K562 (cell line): Measurements from ENCODE around the gene COL25A1. TPM values are rescaled to one million over a fixed set of nuclear protein-coding genes. Genes with fewer than 3 reads are reported as not detected.

Experiments used
- CAMTA2 ChIP-seq: fragments of 250-450 bp; sonication (Bioruptor Pico); conservative IDR thresholded peaks from 2 replicates; pipeline ENCODE4 v1.5.1; 2022
- CEBPG ChIP-seq, 3 experiments: fragments of 200-800 bp in 1 of 3; sonication (Bioruptor generic) in 1 of 3; sonication (generic) in 1 of 3; formaldehyde crosslinking in 1 of 3; IDR thresholded peaks in 2 of 3; conservative IDR thresholded peaks in 1 of 3; 2 replicates each; pipeline versions ENCODE4 v1.6.1 to v1.8.0; 2016 to 2022; ENCODE audit warnings: missing compliant biosample characterization in 2 of 3, missing genetic modification characterization in 2 of 3, mild to moderate bottlenecking in 1 of 3, missing genetic modification reagents in 1 of 3
- MAFG ChIP-seq: fragments of 450-650 bp; conservative IDR thresholded peaks from 2 replicates; pipeline ENCODE4 v1.6.1; 2016; ENCODE audit warnings: missing genetic modification characterization, missing compliant biosample characterization
- PCBP1 ChIP-seq: fragments of 200-400 bp; formaldehyde crosslinking; IDR thresholded peaks from 2 replicates; pipeline ENCODE4 v1.6.1; 2018; ENCODE audit warnings: mild to moderate bottlenecking, low read depth, low read length; ENCODE audit not compliant: poor library complexity, severe bottlenecking
- ZNF212 ChIP-seq: fragments of 450-650 bp; formaldehyde crosslinking; IDR thresholded peaks from 2 replicates; pipeline ENCODE4 v1.4.0; 2020; ENCODE audit warnings: mild to moderate bottlenecking
- polyA plus RNA-seq, 8 experiments: library from polyadenylated mRNA; depleted of rRNA in 4 of 8; stranded (reverse) in 5 of 8; unstranded in 3 of 8; fragments of >200 nt; fragmentation: Nextera tagmentation in 2 of 8; fragmentation: Illumina TruSeq in 1 of 8; extraction: Ambion mirVana in 2 of 8; extraction: Trizol in 1 of 8; gene quantifications; 2 replicates each; pipeline versions ENCODE4 v1.2.1 to v1.2.3, GENCODE V29; 2011 to 2014; ENCODE audit warnings: inconsistent platforms in 1 of 8, missing spikeins in 1 of 8
- total RNA-seq, 7 experiments: library from RNA; depleted of rRNA in 6 of 7; stranded (reverse); fragments of >200 nt in 6 of 7; fragmentation: Illumina TruSeq in 2 of 7; extraction: Trizol in 2 of 7; gene quantifications; 2 replicates each; pipeline versions ENCODE4 v1.2.1 to v1.2.3, GENCODE V29; 2011 to 2021; ENCODE audit warnings: low replicate concordance in 1 of 7
- TF ChIP-seq, protein P1 (sequence below), 2 experiments: fragments of 150-350 bp in 1 of 2; IDR thresholded peaks; 2 replicates each; pipeline ENCODE4 v1.6.1; 2012 to 2016; ENCODE audit warnings: low read depth in 2 of 2, low read length in 2 of 2, mild to moderate bottlenecking in 1 of 2, moderate library complexity in 1 of 2
- TF ChIP-seq, protein P2 (sequence below): fragments of 450-650 bp; formaldehyde crosslinking; IDR thresholded peaks from 2 replicates; pipeline ENCODE4 v1.4.0; 2020; ENCODE audit warnings: mild to moderate bottlenecking
- TF ChIP-seq, protein P3 (sequence below): fragments of 200-600 bp; sonication (generic); IDR thresholded peaks from one replicate; pipeline ENCODE4 v1.6.1; 2012; ENCODE audit warnings: mild to moderate bottlenecking, low read depth, low read length, inconsistent platforms
- TF ChIP-seq, protein P4 (sequence below): fragments of 450-650 bp; formaldehyde crosslinking; IDR thresholded peaks from 2 replicates; pipeline ENCODE4 v1.4.0; 2022; ENCODE audit warnings: missing genetic modification characterization

COL25A1 gene
- total and polyA plus RNA-seq, 9 of the 15 experiments (the other 6 are each of a cell fraction or from before 2014, with no cell fraction given), result 0.03 to 0.62 (median 0.27) TPM

DNA sequence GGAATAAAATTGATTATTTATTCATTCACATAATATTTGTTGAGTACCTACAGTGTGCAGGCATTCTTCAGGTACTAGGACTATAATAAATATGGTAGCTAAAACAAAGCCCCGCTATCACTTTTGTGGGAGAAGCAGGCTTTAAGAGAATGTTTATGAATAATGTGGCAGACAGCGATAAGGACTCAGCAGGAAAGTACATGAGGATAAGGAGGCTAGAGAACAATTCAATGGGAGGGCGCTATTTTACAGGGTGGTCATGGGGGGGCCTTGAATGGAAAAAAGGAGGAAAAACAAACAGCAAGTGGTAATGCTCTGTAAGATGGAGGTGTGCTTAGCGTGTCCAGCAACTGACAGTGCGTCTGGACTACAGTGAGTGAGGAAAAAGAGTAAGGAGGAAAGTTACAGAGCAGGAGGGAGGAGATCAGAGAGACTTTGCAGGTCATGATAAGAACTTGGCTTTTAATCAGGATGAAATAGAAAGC is 275.4 kb downstream of the COL25A1 start (continued):
- TF ChIP-seq, protein P1, sequence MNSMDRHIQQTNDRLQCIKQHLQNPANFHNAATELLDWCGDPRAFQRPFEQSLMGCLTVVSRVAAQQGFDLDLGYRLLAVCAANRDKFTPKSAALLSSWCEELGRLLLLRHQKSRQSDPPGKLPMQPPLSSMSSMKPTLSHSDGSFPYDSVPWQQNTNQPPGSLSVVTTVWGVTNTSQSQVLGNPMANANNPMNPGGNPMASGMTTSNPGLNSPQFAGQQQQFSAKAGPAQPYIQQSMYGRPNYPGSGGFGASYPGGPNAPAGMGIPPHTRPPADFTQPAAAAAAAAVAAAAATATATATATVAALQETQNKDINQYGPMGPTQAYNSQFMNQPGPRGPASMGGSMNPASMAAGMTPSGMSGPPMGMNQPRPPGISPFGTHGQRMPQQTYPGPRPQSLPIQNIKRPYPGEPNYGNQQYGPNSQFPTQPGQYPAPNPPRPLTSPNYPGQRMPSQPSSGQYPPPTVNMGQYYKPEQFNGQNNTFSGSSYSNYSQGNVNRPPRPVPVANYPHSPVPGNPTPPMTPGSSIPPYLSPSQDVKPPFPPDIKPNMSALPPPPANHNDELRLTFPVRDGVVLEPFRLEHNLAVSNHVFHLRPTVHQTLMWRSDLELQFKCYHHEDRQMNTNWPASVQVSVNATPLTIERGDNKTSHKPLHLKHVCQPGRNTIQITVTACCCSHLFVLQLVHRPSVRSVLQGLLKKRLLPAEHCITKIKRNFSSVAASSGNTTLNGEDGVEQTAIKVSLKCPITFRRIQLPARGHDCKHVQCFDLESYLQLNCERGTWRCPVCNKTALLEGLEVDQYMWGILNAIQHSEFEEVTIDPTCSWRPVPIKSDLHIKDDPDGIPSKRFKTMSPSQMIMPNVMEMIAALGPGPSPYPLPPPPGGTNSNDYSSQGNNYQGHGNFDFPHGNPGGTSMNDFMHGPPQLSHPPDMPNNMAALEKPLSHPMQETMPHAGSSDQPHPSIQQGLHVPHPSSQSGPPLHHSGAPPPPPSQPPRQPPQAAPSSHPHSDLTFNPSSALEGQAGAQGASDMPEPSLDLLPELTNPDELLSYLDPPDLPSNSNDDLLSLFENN (IDR thresholded peaks at IDR 0.05; ENCODE audit: low read depth in 2 of 2, low read length in 2 of 2), result 0 out of 4 replicates have a peak, but pooled peaks of 1 of the 2 experiments have one; percentile 61
- TF ChIP-seq, protein P2, sequence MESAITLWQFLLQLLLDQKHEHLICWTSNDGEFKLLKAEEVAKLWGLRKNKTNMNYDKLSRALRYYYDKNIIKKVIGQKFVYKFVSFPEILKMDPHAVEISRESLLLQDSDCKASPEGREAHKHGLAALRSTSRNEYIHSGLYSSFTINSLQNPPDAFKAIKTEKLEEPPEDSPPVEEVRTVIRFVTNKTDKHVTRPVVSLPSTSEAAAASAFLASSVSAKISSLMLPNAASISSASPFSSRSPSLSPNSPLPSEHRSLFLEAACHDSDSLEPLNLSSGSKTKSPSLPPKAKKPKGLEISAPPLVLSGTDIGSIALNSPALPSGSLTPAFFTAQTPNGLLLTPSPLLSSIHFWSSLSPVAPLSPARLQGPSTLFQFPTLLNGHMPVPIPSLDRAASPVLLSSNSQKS, result no peak
- no peak for TF ChIP-seq ZNF212 (CRISPR knock-in tag)
- TF ChIP-seq, protein P3, sequence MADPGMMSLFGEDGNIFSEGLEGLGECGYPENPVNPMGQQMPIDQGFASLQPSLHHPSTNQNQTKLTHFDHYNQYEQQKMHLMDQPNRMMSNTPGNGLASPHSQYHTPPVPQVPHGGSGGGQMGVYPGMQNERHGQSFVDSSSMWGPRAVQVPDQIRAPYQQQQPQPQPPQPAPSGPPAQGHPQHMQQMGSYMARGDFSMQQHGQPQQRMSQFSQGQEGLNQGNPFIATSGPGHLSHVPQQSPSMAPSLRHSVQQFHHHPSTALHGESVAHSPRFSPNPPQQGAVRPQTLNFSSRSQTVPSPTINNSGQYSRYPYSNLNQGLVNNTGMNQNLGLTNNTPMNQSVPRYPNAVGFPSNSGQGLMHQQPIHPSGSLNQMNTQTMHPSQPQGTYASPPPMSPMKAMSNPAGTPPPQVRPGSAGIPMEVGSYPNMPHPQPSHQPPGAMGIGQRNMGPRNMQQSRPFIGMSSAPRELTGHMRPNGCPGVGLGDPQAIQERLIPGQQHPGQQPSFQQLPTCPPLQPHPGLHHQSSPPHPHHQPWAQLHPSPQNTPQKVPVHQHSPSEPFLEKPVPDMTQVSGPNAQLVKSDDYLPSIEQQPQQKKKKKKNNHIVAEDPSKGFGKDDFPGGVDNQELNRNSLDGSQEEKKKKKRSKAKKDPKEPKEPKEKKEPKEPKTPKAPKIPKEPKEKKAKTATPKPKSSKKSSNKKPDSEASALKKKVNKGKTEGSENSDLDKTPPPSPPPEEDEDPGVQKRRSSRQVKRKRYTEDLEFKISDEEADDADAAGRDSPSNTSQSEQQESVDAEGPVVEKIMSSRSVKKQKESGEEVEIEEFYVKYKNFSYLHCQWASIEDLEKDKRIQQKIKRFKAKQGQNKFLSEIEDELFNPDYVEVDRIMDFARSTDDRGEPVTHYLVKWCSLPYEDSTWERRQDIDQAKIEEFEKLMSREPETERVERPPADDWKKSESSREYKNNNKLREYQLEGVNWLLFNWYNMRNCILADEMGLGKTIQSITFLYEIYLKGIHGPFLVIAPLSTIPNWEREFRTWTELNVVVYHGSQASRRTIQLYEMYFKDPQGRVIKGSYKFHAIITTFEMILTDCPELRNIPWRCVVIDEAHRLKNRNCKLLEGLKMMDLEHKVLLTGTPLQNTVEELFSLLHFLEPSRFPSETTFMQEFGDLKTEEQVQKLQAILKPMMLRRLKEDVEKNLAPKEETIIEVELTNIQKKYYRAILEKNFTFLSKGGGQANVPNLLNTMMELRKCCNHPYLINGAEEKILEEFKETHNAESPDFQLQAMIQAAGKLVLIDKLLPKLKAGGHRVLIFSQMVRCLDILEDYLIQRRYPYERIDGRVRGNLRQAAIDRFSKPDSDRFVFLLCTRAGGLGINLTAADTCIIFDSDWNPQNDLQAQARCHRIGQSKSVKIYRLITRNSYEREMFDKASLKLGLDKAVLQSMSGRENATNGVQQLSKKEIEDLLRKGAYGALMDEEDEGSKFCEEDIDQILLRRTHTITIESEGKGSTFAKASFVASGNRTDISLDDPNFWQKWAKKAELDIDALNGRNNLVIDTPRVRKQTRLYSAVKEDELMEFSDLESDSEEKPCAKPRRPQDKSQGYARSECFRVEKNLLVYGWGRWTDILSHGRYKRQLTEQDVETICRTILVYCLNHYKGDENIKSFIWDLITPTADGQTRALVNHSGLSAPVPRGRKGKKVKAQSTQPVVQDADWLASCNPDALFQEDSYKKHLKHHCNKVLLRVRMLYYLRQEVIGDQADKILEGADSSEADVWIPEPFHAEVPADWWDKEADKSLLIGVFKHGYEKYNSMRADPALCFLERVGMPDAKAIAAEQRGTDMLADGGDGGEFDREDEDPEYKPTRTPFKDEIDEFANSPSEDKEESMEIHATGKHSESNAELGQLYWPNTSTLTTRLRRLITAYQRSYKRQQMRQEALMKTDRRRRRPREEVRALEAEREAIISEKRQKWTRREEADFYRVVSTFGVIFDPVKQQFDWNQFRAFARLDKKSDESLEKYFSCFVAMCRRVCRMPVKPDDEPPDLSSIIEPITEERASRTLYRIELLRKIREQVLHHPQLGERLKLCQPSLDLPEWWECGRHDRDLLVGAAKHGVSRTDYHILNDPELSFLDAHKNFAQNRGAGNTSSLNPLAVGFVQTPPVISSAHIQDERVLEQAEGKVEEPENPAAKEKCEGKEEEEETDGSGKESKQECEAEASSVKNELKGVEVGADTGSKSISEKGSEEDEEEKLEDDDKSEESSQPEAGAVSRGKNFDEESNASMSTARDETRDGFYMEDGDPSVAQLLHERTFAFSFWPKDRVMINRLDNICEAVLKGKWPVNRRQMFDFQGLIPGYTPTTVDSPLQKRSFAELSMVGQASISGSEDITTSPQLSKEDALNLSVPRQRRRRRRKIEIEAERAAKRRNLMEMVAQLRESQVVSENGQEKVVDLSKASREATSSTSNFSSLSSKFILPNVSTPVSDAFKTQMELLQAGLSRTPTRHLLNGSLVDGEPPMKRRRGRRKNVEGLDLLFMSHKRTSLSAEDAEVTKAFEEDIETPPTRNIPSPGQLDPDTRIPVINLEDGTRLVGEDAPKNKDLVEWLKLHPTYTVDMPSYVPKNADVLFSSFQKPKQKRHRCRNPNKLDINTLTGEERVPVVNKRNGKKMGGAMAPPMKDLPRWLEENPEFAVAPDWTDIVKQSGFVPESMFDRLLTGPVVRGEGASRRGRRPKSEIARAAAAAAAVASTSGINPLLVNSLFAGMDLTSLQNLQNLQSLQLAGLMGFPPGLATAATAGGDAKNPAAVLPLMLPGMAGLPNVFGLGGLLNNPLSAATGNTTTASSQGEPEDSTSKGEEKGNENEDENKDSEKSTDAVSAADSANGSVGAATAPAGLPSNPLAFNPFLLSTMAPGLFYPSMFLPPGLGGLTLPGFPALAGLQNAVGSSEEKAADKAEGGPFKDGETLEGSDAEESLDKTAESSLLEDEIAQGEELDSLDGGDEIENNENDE, result peak; percentile 89
- no peak for TF ChIP-seq PCBP1
- TF ChIP-seq, protein P4, sequence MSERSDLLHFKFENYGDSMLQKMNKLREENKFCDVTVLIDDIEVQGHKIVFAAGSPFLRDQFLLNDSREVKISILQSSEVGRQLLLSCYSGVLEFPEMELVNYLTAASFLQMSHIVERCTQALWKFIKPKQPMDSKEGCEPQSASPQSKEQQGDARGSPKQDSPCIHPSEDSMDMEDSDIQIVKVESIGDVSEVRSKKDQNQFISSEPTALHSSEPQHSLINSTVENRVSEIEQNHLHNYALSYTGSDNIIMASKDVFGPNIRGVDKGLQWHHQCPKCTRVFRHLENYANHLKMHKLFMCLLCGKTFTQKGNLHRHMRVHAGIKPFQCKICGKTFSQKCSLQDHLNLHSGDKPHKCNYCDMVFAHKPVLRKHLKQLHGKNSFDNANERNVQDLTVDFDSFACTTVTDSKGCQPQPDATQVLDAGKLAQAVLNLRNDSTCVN (CRISPR knock-in tag), result no peak
- TF ChIP-seq CEBPG (CRISPR knock-in tag; IDR thresholded peaks at IDR 0.05), result no peak
- no peak for TF ChIP-seq CEBPG (tag; conservative IDR thresholded peaks at IDR 0.05 in 1 of 2, IDR thresholded peaks at IDR 0.05 in 1 of 2)
- no peak for TF ChIP-seq MAFG (tag)
- TF ChIP-seq CAMTA2, result no peak
